Measurements from ENCODE around the gene PIGS.
A peak's percentile ranks its signal among the peaks of the same experiment; 100 is the strongest.

PIGS gene

GRCh38 chr17:28541439-28541838 lies 29.9 kb downstream of the PIGS start:
- Histone ChIP-seq H3K23ac (ENCODE audit: low read length in 2 of 2) (no peak overlapping the region), H4K91ac (ENCODE audit: low read length) (no peak overlapping the region), H2BK5ac (ENCODE audit: low read depth, low read length, poor library complexity, severe bottlenecking) (no peak overlapping the region), H4K8ac (ENCODE audit: low read length) (no peak overlapping the region), H3K4ac (ENCODE audit: low read depth in 1 of 2, low read length in 2 of 2) (no peak overlapping the region), H3K4me2 (ENCODE audit: low read length, poor library complexity, severe bottlenecking) (no peak overlapping the region), H2BK120ac (ENCODE audit: low read depth, low read length) (no peak overlapping the region), H3K27ac (ENCODE audit: low read length, poor library complexity, severe bottlenecking) (no peak overlapping the region), H2BK15ac (ENCODE audit: low read depth, poor library complexity, severe bottlenecking) (no peak overlapping the region), H2AK5ac (ENCODE audit: low read length, severe bottlenecking) (no peak overlapping the region), H3K14ac (ENCODE audit: low read length in 2 of 2) (no peak overlapping the region), H3K4me3 (ENCODE audit: insufficient read depth in 1 of 2, low read depth in 1 of 2, low read length in 2 of 2) (no peak overlapping the region), H2AFZ (ENCODE audit: low read depth, low read length) (no peak overlapping the region), H3K27me3 (ENCODE audit: control insufficient read depth in 1 of 2, insufficient read depth in 1 of 2, low read length in 2 of 2) (peaks cover 5 to 25% of the 10 kb centered on the region in 2 experiments), H3K9me3 (ENCODE audit: control insufficient read depth, low read length) (no peaks in the 10 kb centered on the region), H3K4me1 (ENCODE audit: control insufficient read depth, insufficient read depth, low read depth, low read length) (no peaks in the 10 kb centered on the region), H3K18ac (ENCODE audit: low read depth in 1 of 2, low read length in 2 of 2) (no peak overlapping the region), H2BK12ac (ENCODE audit: low read length in 2 of 2) (no peak overlapping the region), H3K9ac (ENCODE audit: low read length) (no peak overlapping the region), H3K79me1 (replicated peaks; ENCODE audit: low read length, poor library complexity, severe bottlenecking) (no peaks in the 10 kb centered on the region), H3K36me3 (ENCODE audit: control insufficient read depth in 1 of 2, insufficient read depth in 2 of 2, low read depth in 1 of 2, low read length in 2 of 2) (peaks cover 1 to 7% of the 10 kb centered on the region in 2 experiments)
- WGBS, result 93% methylated on average over 4 of the region's 4 CpGs
- DNase-seq, result no peak

DNA sequence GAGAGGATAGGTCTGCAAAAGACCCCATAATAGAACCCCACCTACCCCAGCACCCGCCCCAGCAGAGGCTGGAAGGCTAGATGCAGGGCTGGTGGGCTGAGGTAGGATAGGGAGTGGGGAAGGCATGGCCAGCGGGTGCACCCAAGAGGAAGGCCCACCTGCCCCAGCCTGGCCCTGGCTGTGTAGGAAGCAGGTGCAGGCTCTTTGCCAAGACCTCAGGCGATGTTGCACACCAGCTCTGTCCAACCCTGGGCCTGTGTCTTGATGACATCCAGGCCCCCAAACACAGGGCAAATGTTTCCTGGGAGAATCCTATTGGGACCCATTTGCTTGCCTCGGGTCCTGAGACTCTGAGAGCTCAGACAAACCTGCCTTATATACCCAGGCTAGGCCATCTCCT lies 31.1 kb downstream of the PIGS start:
- no peak overlapping the region for H2BK120ac ChIP-seq (ENCODE audit: low read depth, low read length)
- no peak overlapping the region for H3K4ac ChIP-seq (ENCODE audit: low read depth in 1 of 2, low read length in 2 of 2)
- no peak overlapping the region for H4K91ac ChIP-seq (ENCODE audit: low read length)
- WGBS, result 90% methylated on average over 3 of the region's 4 CpGs
- H2BK12ac ChIP-seq (ENCODE audit: low read length in 2 of 2), result no peak overlapping the region
- no peak overlapping the region for H2AFZ ChIP-seq (ENCODE audit: low read depth, low read length)
- H3K4me2 ChIP-seq (ENCODE audit: low read length, poor library complexity, severe bottlenecking), result no peak overlapping the region
- H3K14ac ChIP-seq (ENCODE audit: low read length in 2 of 2), result peak overlapping the region in 1 of 2 experiments; percentile 11
- no peak overlapping the region for H2BK5ac ChIP-seq (ENCODE audit: low read depth, low read length, poor library complexity, severe bottlenecking)
- no peaks in the 10 kb centered on the region for H3K9me3 ChIP-seq (ENCODE audit: control insufficient read depth, low read length)
- peaks cover 5 to 31% of the 10 kb centered on the region in 2 experiments for H3K27me3 ChIP-seq (ENCODE audit: control insufficient read depth in 1 of 2, insufficient read depth in 1 of 2, low read length in 2 of 2)
- no peak overlapping the region for H2AK5ac ChIP-seq (ENCODE audit: low read length, severe bottlenecking)
- H3K9ac ChIP-seq (ENCODE audit: low read length), result no peak overlapping the region
- DNase-seq, result no peak
- H3K18ac ChIP-seq (ENCODE audit: low read depth in 1 of 2, low read length in 2 of 2), result no peak overlapping the region
- no peak overlapping the region for H2BK15ac ChIP-seq (ENCODE audit: low read depth, poor library complexity, severe bottlenecking)
- no peaks in the 10 kb centered on the region for H3K36me3 ChIP-seq (ENCODE audit: control insufficient read depth in 1 of 2, insufficient read depth in 2 of 2, low read depth in 1 of 2, low read length in 2 of 2)
- H3K79me1 ChIP-seq (replicated peaks; ENCODE audit: low read length, poor library complexity, severe bottlenecking), result no peaks in the 10 kb centered on the region
- H3K23ac ChIP-seq (ENCODE audit: low read length in 2 of 2), result no peak overlapping the region
- H3K4me3 ChIP-seq (ENCODE audit: insufficient read depth in 1 of 2, low read depth in 1 of 2, low read length in 2 of 2), result no peak overlapping the region
- H3K4me1 ChIP-seq (ENCODE audit: control insufficient read depth, insufficient read depth, low read depth, low read length), result no peaks in the 10 kb centered on the region
- no peak overlapping the region for H4K8ac ChIP-seq (ENCODE audit: low read length)
- no peak overlapping the region for H3K27ac ChIP-seq (ENCODE audit: low read length, poor library complexity, severe bottlenecking)

DNA sequence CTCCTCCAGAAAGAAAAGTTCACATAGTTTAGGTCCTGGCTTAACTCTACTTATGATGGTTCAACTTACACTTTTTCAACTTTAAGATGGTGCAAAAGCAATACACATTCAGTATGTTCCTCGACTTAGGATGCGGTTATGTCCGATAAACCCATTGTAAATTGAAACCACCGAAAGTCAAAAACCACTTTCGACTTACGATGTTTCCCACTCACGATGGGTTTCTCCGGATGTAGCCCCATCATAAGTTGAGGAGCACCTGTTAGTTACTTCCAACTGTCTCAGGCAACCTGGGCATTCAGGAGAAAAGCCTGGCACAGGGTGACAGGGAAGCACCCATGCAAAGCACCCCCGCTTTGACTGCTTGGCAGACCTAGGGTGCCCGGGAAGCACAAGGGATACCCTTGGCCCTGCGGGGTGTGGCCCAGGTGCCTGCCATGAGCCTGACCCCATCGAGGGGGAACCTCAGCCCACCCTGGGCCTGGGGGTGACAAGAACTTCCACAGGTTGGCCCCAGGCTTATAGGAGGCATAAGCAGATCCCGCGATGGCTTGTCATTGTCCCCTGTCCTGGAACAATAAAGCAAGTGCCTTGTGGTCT lies 32.9 kb downstream of the PIGS start:
- Histone ChIP-seq H2BK15ac (ENCODE audit: low read depth, poor library complexity, severe bottlenecking) (no peak overlapping the region), H4K8ac (ENCODE audit: low read length) (no peak overlapping the region), H3K14ac (ENCODE audit: low read length in 2 of 2) (no peak overlapping the region), H3K4me3 (ENCODE audit: insufficient read depth in 1 of 2, low read depth in 1 of 2, low read length in 2 of 2) (no peak overlapping the region), H2BK12ac (ENCODE audit: low read length in 2 of 2) (no peak overlapping the region), H3K79me1 (replicated peaks; ENCODE audit: low read length, poor library complexity, severe bottlenecking) (no peaks in the 10 kb centered on the region), H2AFZ (ENCODE audit: low read depth, low read length) (no peak overlapping the region), H3K27me3 (ENCODE audit: control insufficient read depth in 1 of 2, insufficient read depth in 1 of 2, low read length in 2 of 2) (peaks cover 14 to 35% of the 10 kb centered on the region in 2 experiments), H3K23ac (ENCODE audit: low read length in 2 of 2) (no peak overlapping the region), H3K18ac (ENCODE audit: low read depth in 1 of 2, low read length in 2 of 2) (no peak overlapping the region), H3K4ac (ENCODE audit: low read depth in 1 of 2, low read length in 2 of 2) (no peak overlapping the region), H2BK5ac (ENCODE audit: low read depth, low read length, poor library complexity, severe bottlenecking) (no peak overlapping the region), H3K27ac (ENCODE audit: low read length, poor library complexity, severe bottlenecking) (no peak overlapping the region), H3K9me3 (ENCODE audit: control insufficient read depth, low read length) (no peaks in the 10 kb centered on the region), H2AK5ac (ENCODE audit: low read length, severe bottlenecking) (no peak overlapping the region), H2BK120ac (ENCODE audit: low read depth, low read length) (no peak overlapping the region), H3K36me3 (ENCODE audit: control insufficient read depth in 1 of 2, insufficient read depth in 2 of 2, low read depth in 1 of 2, low read length in 2 of 2) (no peaks in the 10 kb centered on the region), H3K9ac (ENCODE audit: low read length) (no peak overlapping the region), H3K4me1 (ENCODE audit: control insufficient read depth, insufficient read depth, low read depth, low read length) (no peaks in the 10 kb centered on the region), H3K4me2 (ENCODE audit: low read length, poor library complexity, severe bottlenecking) (no peak overlapping the region), H4K91ac (ENCODE audit: low read length) (no peak overlapping the region)
- WGBS, result 90% methylated on average over 14 of the region's 14 CpGs
- no peak for DNase-seq

GRCh38 chr17:28537219-28537610 lies 34.1 kb downstream of the PIGS start:
- no peak overlapping the region for H2BK15ac ChIP-seq (ENCODE audit: low read depth, poor library complexity, severe bottlenecking)
- no peak overlapping the region for H2BK5ac ChIP-seq (ENCODE audit: low read depth, low read length, poor library complexity, severe bottlenecking)
- no peak overlapping the region for H3K4me3 ChIP-seq (ENCODE audit: insufficient read depth in 1 of 2, low read depth in 1 of 2, low read length in 2 of 2)
- no peak overlapping the region for H4K8ac ChIP-seq (ENCODE audit: low read length)
- no peak overlapping the region for H3K18ac ChIP-seq (ENCODE audit: low read depth in 1 of 2, low read length in 2 of 2)
- DNase-seq, result no peak
- H2AK5ac ChIP-seq (ENCODE audit: low read length, severe bottlenecking), result no peak overlapping the region
- H3K14ac ChIP-seq (ENCODE audit: low read length in 2 of 2), result no peak overlapping the region
- no peaks in the 10 kb centered on the region for H3K79me1 ChIP-seq (replicated peaks; ENCODE audit: low read length, poor library complexity, severe bottlenecking)
- H4K91ac ChIP-seq (ENCODE audit: low read length), result no peak overlapping the region
- 79% methylated on average over 12 of the region's 12 CpGs for WGBS
- H2BK120ac ChIP-seq (ENCODE audit: low read depth, low read length), result no peak overlapping the region
- H3K9me3 ChIP-seq (ENCODE audit: control insufficient read depth, low read length), result no peaks in the 10 kb centered on the region
- H3K27me3 ChIP-seq (ENCODE audit: control insufficient read depth in 1 of 2, insufficient read depth in 1 of 2, low read length in 2 of 2), result peaks cover 21 to 35% of the 10 kb centered on the region in 2 experiments
- H3K4me2 ChIP-seq (ENCODE audit: low read length, poor library complexity, severe bottlenecking), result no peak overlapping the region
- H3K36me3 ChIP-seq (ENCODE audit: control insufficient read depth in 1 of 2, insufficient read depth in 2 of 2, low read depth in 1 of 2, low read length in 2 of 2), result no peaks in the 10 kb centered on the region
- no peak overlapping the region for H3K4ac ChIP-seq (ENCODE audit: low read depth in 1 of 2, low read length in 2 of 2)
- no peak overlapping the region for H3K27ac ChIP-seq (ENCODE audit: low read length, poor library complexity, severe bottlenecking)
- H2AFZ ChIP-seq (ENCODE audit: low read depth, low read length), result no peak overlapping the region
- H2BK12ac ChIP-seq (ENCODE audit: low read length in 2 of 2), result no peak overlapping the region
- H3K23ac ChIP-seq (ENCODE audit: low read length in 2 of 2), result peak overlapping the region in 1 of 2 experiments; percentile 17
- no peaks in the 10 kb centered on the region for H3K4me1 ChIP-seq (ENCODE audit: control insufficient read depth, insufficient read depth, low read depth, low read length)
- H3K9ac ChIP-seq (ENCODE audit: low read length), result no peak overlapping the region

All from mesenchymal stem cell (in vitro differentiated cells and primary cell).